HepG2 (cell line): Measurements from ENCODE around the gene ERCC4. TPM values are rescaled to one million over a fixed set of nuclear protein-coding genes. Genes with fewer than 3 reads are reported as not detected.

ENCODE experiments used
- FOXO1 ChIP-seq: sonication (generic); formaldehyde crosslinking; IDR thresholded peaks from 2 replicates; pipeline ENCODE4 v1.4.0; 2020; ENCODE audit warnings: missing genetic modification reagents
- HNF4G ChIP-seq, 2 experiments: sonication (generic) in 1 of 2; formaldehyde crosslinking in 1 of 2; IDR thresholded peaks; 2 replicates each; pipeline versions ENCODE4 v1.4.0 to v1.6.1; 2011 to 2020; ENCODE audit warnings: borderline replicate concordance in 2 of 2, low read depth in 2 of 2, mild to moderate bottlenecking in 2 of 2, low read length in 1 of 2, missing genetic modification reagents in 1 of 2, moderate library complexity in 1 of 2
- NFIC ChIP-seq: IDR thresholded peaks from 2 replicates; pipeline ENCODE4 v1.6.1; 2012; ENCODE audit warnings: mild to moderate bottlenecking, low read length, inconsistent platforms
- NONO ChIP-seq, 2 experiments: fragments of 450-650 bp in 1 of 2; sonication (generic) in 1 of 2; formaldehyde crosslinking in 1 of 2; IDR thresholded peaks in 1 of 2; conservative IDR thresholded peaks in 1 of 2; 2 replicates each; pipeline versions ENCODE4 v1.6.1 to v1.8.0; 2017 to 2022; ENCODE audit warnings: mild to moderate bottlenecking in 1 of 2, missing genetic modification reagents in 1 of 2, moderate library complexity in 1 of 2
- SNAPC2 ChIP-seq: sonication (generic); formaldehyde crosslinking; IDR thresholded peaks from 2 replicates; pipeline ENCODE4 v1.8.1; 2022; ENCODE audit warnings: mild to moderate bottlenecking, missing genetic modification reagents
- STAT6 ChIP-seq: sonication (generic); formaldehyde crosslinking; IDR thresholded peaks from 2 replicates; pipeline ENCODE4 v1.4.0; 2020; ENCODE audit warnings: missing genetic modification reagents, mild to moderate bottlenecking, borderline replicate concordance
- ZNF788 ChIP-seq: sonication (generic); formaldehyde crosslinking; IDR thresholded peaks from 2 replicates; pipeline ENCODE4 v1.5.0; 2020; ENCODE audit warnings: mild to moderate bottlenecking, missing genetic modification reagents, borderline replicate concordance
- ZNF878 ChIP-seq: sonication (generic); formaldehyde crosslinking; IDR thresholded peaks from 2 replicates; pipeline ENCODE4 v1.8.1; 2023; ENCODE audit warnings: mild to moderate bottlenecking, missing genetic modification reagents, moderate library complexity
- ZSCAN9 ChIP-seq: IDR thresholded peaks from 2 replicates; pipeline ENCODE4 v1.6.1; 2016; ENCODE audit warnings: borderline replicate concordance
- polyA plus RNA-seq, 8 experiments: library from polyadenylated mRNA; depleted of rRNA in 3 of 8; stranded (reverse) in 7 of 8; unstranded in 1 of 8; fragments of >200 nt; fragmentation: Illumina TruSeq in 4 of 8; extraction: Trizol in 4 of 8; gene quantifications; 2 replicates each; pipeline versions ENCODE4 v1.2.1 to v1.2.3, GENCODE V29; 2011 to 2016; ENCODE audit warnings: low read depth in 4 of 8, missing spikeins in 1 of 8, mixed read lengths in 1 of 8; ENCODE audit not compliant: insufficient read depth in 1 of 8
- total RNA-seq, 5 experiments: library from RNA; depleted of rRNA; stranded (reverse); fragments of >200 nt; fragmentation: Illumina TruSeq; extraction: Trizol; gene quantifications; 2 replicates each; pipeline ENCODE4 v1.2.3, GENCODE V29; 2016; ENCODE audit warnings: low read depth in 1 of 5
- TF ChIP-seq, protein P1 (sequence below): sonication (generic); formaldehyde crosslinking; IDR thresholded peaks from 2 replicates; pipeline ENCODE4 v1.8.0; 2023; ENCODE audit warnings: mild to moderate bottlenecking, missing genetic modification reagents
- TF ChIP-seq, protein P2 (sequence below): sonication (generic); formaldehyde crosslinking; IDR thresholded peaks from 2 replicates; pipeline ENCODE4 v1.4.0; 2020; ENCODE audit warnings: missing genetic modification reagents, borderline replicate concordance
- TF ChIP-seq, protein P3 (sequence below): sonication (generic); formaldehyde crosslinking; IDR thresholded peaks from 2 replicates; pipeline ENCODE4 v1.9.0; 2021; ENCODE audit warnings: mild to moderate bottlenecking, missing genetic modification reagents
- TF ChIP-seq, protein P4 (sequence below): sonication (generic); formaldehyde crosslinking; IDR thresholded peaks from 2 replicates; pipeline ENCODE4 v1.4.0; 2020; ENCODE audit warnings: missing genetic modification reagents

The ERCC4 gene
- total and polyA plus RNA-seq, 2 of the 13 experiments (the other 11 are each of a cell fraction or from before 2014, with no cell fraction given) = 5.4 to 15.2 TPM

- TF ChIP-seq, protein P1, sequence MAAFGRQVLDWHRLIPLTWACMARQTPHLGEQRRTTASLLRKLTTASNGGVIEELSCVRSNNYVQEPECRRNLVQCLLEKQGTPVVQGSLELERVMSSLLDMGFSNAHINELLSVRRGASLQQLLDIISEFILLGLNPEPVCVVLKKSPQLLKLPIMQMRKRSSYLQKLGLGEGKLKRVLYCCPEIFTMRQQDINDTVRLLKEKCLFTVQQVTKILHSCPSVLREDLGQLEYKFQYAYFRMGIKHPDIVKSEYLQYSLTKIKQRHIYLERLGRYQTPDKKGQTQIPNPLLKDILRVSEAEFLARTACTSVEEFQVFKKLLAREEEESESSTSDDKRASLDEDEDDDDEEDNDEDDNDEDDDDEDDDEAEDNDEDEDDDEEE (CRISPR knock-in tag) = peak; percentile 77; the same call in 1 of the 2 replicates
- TF ChIP-seq FOXO1 (CRISPR knock-in tag) (peak; percentile 62; the same call in 1 of the 2 replicates), ZNF878 (0 out of 2 replicates have a peak, but pooled peaks have one; percentile 77), HNF4G (IDR thresholded peaks at IDR 0.05; ENCODE audit: borderline replicate concordance, low read depth, low read length) (no peak), HNF4G (CRISPR knock-in tag; IDR thresholded peaks at IDR 0.05; ENCODE audit: borderline replicate concordance, low read depth) (peak; percentile 6; the same call in 1 of the 2 replicates), ZNF788 (CRISPR knock-in tag) (peak; percentile 53; the same call in 1 of the 2 replicates), ZSCAN9 (CRISPR knock-in tag) (peak; percentile 18; the same call in 1 of the 2 replicates), SNAPC2 (CRISPR knock-in tag) (peak; percentile 92), NFIC (no peak), NONO (IDR thresholded peaks at IDR 0.05) (no peak), NONO (CRISPR knock-in tag; conservative IDR thresholded peaks at IDR 0.05) (peak; percentile 58), STAT6 (peak; percentile 80)
- TF ChIP-seq, protein P2, sequence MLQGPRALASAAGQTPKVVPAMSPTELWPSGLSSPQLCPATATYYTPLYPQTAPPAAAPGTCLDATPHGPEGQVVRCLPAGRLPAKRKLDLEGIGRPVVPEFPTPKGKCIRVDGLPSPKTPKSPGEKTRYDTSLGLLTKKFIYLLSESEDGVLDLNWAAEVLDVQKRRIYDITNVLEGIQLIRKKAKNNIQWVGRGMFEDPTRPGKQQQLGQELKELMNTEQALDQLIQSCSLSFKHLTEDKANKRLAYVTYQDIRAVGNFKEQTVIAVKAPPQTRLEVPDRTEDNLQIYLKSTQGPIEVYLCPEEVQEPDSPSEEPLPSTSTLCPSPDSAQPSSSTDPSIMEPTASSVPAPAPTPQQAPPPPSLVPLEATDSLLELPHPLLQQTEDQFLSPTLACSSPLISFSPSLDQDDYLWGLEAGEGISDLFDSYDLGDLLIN = no peak
- TF ChIP-seq, protein P3, sequence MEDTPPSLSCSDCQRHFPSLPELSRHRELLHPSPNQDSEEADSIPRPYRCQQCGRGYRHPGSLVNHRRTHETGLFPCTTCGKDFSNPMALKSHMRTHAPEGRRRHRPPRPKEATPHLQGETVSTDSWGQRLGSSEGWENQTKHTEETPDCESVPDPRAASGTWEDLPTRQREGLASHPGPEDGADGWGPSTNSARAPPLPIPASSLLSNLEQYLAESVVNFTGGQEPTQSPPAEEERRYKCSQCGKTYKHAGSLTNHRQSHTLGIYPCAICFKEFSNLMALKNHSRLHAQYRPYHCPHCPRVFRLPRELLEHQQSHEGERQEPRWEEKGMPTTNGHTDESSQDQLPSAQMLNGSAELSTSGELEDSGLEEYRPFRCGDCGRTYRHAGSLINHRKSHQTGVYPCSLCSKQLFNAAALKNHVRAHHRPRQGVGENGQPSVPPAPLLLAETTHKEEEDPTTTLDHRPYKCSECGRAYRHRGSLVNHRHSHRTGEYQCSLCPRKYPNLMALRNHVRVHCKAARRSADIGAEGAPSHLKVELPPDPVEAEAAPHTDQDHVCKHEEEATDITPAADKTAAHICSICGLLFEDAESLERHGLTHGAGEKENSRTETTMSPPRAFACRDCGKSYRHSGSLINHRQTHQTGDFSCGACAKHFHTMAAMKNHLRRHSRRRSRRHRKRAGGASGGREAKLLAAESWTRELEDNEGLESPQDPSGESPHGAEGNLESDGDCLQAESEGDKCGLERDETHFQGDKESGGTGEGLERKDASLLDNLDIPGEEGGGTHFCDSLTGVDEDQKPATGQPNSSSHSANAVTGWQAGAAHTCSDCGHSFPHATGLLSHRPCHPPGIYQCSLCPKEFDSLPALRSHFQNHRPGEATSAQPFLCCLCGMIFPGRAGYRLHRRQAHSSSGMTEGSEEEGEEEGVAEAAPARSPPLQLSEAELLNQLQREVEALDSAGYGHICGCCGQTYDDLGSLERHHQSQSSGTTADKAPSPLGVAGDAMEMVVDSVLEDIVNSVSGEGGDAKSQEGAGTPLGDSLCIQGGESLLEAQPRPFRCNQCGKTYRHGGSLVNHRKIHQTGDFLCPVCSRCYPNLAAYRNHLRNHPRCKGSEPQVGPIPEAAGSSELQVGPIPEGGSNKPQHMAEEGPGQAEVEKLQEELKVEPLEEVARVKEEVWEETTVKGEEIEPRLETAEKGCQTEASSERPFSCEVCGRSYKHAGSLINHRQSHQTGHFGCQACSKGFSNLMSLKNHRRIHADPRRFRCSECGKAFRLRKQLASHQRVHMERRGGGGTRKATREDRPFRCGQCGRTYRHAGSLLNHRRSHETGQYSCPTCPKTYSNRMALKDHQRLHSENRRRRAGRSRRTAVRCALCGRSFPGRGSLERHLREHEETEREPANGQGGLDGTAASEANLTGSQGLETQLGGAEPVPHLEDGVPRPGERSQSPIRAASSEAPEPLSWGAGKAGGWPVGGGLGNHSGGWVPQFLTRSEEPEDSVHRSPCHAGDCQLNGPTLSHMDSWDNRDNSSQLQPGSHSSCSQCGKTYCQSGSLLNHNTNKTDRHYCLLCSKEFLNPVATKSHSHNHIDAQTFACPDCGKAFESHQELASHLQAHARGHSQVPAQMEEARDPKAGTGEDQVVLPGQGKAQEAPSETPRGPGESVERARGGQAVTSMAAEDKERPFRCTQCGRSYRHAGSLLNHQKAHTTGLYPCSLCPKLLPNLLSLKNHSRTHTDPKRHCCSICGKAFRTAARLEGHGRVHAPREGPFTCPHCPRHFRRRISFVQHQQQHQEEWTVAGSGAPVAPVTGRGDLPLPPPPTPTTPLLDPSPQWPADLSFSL (CRISPR knock-in tag) = peak; percentile 74; the same call in 1 of the 2 replicates
- TF ChIP-seq, protein P4, sequence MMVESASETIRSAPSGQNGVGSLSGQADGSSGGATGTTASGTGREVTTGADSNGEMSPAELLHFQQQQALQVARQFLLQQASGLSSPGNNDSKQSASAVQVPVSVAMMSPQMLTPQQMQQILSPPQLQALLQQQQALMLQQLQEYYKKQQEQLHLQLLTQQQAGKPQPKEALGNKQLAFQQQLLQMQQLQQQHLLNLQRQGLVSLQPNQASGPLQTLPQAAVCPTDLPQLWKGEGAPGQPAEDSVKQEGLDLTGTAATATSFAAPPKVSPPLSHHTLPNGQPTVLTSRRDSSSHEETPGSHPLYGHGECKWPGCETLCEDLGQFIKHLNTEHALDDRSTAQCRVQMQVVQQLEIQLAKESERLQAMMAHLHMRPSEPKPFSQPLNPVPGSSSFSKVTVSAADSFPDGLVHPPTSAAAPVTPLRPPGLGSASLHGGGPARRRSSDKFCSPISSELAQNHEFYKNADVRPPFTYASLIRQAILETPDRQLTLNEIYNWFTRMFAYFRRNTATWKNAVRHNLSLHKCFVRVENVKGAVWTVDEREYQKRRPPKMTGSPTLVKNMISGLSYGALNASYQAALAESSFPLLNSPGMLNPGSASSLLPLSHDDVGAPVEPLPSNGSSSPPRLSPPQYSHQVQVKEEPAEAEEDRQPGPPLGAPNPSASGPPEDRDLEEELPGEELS = peak; percentile 43; the same call in 1 of the 2 replicates
Observed at GRCh38 chr16:13915033-13915635, 4.8 kb upstream of the ERCC4 start (continued).
